Stimulated activated CD8-positive, alpha-beta memory T cell treated with anti-CD3 and anti-CD28 coated beads, Interleukin-12 subunit alpha, Interleukin-12 subunit beta, amount 100 ng/mL, for 1 hour (primary cell): ENCODE results near the gene FPGS.
"Not testable (repeated sequence)": the region's sequence is repeated elsewhere in the genome, so short reads cannot be mapped to it uniquely, and the experiment has no call there.

Experiments used
- DNase-seq: peaks from one replicate; pipeline ENCODE4 v3.0.0-alpha.2; 2020; ENCODE audit warnings: low read depth

FPGS gene

GRCh38 chr9:127812011-127812410 is 9.3 kb downstream of the FPGS start:
- no peak for DNase-seq

DNA sequence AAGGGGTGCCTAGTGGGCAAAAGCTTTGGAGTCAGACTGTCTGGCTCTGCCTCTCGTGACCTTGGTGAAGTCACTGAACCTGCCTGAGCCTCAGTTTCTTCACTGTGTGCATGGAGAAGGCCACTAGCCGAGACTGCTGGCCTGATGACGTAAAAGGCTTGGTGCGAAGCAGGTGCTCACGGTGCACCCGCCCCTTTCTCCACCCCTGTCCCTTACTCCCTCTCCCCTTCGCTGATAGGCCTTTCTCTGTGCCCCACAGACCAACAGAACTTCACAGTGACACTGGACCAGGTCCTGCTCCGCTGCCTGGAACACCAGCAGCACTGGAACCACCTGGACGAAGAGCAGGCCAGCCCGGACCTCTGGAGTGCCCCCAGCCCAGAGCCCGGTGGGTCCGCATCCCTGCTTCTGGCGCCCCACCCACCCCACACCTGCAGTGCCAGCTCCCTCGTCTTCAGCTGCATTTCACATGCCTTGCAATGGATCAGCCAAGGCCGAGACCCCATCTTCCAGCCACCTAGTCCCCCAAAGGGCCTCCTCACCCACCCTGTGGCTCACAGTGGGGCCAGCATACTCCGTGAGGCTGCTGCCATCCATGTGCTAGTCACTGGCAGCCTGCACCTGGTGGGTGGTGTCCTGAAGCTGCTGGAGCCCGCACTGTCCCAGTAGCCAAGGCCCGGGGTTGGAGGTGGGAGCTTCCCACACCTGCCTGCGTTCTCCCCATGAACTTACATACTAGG is 10.4 kb downstream of the FPGS start:
- no peak for DNase-seq

GRCh38 chr9:127813686-127814226 is 11.1 kb downstream of the FPGS start:
- no peak for DNase-seq

GRCh38 chr9:127814619-127815511 is 12.2 kb downstream of the FPGS start:
- no peak for DNase-seq

GRCh38 chr9:127815512-127816361 is 13.1 kb downstream of the FPGS start:
- DNase-seq = no peak

DNA sequence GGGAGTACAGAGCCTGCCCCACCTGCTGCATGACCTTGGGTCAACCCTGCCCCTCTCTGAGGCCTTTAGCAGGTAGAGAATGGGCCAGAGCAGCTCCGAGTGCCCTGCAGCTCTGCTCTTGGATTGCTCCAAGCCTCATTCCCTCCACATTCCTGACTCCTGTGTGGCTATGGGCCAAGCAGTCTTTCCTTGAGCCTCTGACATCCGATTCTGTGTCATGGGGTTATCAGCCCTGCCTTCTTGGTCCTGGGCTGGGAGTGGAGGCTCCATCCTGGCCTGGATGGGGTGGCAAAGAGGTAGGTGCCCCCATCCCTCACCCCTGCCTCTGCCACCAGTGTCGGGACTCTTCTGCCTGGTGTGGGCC is 13.7 kb downstream of the FPGS start:
- DNase-seq = no peak

DNA sequence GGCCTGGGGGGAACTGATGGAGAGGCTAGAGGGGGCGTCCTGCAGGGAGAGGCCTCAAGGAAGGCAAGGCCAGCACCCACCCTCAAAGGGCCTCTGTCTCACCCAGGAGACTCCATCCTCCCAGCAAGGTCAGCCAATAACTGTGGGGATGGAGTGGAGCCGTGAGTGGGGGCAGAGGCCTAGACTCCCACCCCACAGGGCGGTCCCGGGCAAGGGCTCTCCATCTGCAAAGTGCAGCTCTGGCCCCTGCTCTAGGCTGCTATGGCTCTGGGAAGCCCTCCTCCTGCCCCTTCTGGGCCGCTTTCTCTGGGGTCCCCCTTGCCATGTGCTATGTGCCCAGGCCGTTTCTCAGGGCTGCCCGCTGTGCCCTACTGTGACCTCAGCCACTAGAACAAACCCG is 14.0 kb downstream of the FPGS start:
- DNase-seq = no peak

- no peak for DNase-seq
Measured at GRCh38 chr9:127817881-127818434, 15.3 kb downstream of the FPGS start.

DNA sequence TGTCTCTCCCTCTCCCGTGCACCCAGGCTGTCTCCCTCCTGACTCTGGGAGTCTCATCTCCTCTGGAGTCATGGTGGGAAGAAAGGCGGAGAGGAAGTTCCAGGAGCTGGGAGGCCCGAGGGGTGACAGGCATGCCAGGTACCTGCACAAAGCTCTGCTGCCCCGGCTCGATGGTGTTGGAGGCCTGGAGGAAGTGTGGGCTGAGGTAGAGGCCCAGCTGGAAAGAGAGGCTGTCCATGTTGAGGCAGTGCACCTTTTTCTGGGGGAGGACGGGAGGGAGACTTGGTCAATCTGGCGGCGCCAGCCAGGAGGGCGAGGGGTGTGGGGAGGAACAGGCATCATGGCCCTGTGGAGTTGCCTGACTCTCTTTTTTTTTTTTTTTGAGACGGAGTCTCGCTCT is 15.9 kb downstream of the FPGS start:
- DNase-seq = no peak

- no peak for DNase-seq
Measured at GRCh38 chr9:127822108-127822507, 19.4 kb downstream of the FPGS start.

- no peak for DNase-seq
Measured at GRCh38 chr9:127825319-127826051, 22.8 kb downstream of the FPGS start.

GRCh38 chr9:127826253-127826913 is 23.7 kb downstream of the FPGS start:
- DNase-seq = no peak

GRCh38 chr9:127828262-127829031 is 25.8 kb downstream of the FPGS start:
- DNase-seq = no peak

DNA sequence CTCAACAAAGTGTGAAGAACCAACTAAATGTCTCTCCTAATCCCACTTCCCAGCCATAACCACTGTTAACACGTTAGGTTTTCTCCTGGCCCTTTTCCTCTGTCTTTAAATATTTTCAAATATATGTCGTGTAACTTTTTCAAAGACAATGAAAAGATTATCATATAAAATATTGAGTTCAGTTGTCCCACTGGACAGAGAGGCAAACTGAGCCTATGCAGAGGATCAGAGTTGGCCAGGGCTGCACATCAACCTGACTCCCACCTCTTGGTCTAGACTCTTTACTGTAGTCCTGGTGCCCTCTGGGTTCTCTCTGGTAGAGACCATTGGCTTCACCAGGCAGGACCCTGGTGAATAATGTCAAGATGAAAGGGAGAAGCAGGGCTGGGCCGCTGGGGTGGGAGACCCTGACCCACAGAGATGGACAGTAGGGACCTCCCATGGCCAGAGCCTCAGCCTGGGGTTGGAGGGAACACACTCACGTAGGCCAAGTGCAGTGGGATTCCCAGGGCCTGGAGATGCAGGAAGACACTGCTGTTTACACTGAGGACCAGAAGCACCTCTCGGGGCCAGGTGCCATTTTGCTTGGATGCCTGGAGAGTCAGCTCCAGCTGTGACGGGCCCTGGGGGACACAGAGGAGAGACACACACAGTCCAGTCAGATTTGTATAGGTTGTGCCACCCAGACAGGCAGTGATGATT is 26.7 kb downstream of the FPGS start:
- DNase-seq = no peak

- no peak for DNase-seq
Measured at GRCh38 chr9:127832248-127832647, 29.6 kb downstream of the FPGS start.

- DNase-seq = no peak
Measured at GRCh38 chr9:127833555-127833954, 30.9 kb downstream of the FPGS start.

GRCh38 chr9:127835991-127836516 is 33.4 kb downstream of the FPGS start:
- no peak for DNase-seq

GRCh38 chr9:127836561-127836960 is 33.9 kb downstream of the FPGS start:
- DNase-seq = not testable (repeated sequence)

DNA sequence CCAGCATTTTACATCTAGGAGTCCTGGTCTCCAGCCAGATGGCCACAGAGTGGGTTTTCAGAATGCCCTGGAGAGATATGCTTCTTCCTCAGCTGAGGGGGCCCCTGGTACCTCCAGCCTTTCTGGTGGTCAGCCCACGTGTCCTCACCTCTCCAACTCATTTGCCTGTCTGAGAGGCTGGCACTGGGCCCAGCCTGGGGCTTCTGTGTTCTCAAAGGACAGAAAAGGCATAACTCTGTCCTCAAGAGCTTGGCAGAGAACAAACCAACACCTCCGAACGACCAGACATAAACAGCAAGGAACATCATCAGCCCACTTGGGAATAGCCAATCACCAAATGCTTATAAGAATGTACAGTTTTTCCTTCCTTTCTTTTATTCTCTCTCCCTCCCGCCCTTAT is 34.7 kb downstream of the FPGS start:
- DNase-seq = no peak
